Activated T-helper 1 cell treated with anti-CD3 and anti-CD28 coated beads, Interleukin-12 subunit alpha, Interleukin-12 subunit beta, Interleukin-2, Interleukin-4 antibody, amounts not matched to agents 30 ng/mL and 10 ng/mL and 1 ng/mL, durations not matched to agents 14 hours and 24 hours and 36 hours (primary cell): Measurements from ENCODE around the gene PRDM2. TPM values are rescaled to one million over a fixed set of nuclear protein-coding genes. Genes with fewer than 3 reads are reported as not detected.

Source experiments
- DNase-seq: peaks from one replicate; pipeline ENCODE4 v3.0.0; 2021; ENCODE audit warnings: low spot score
- H3K27ac Mint-ChIP-seq: one replicate; pipeline ENCODE4 v1.8.0; 2021; ENCODE audit warnings: mild to moderate bottlenecking, mixed read lengths
- H3K27me3 Mint-ChIP-seq: one replicate; pipeline ENCODE4 v1.8.0; 2022; ENCODE audit warnings: mild to moderate bottlenecking, moderate library complexity, mixed read lengths; ENCODE audit not compliant: insufficient read depth
- H3K36me3 Mint-ChIP-seq: one replicate; pipeline ENCODE4 v1.8.0; 2021; ENCODE audit warnings: low read depth, mixed read lengths
- H3K4me1 Mint-ChIP-seq: one replicate; pipeline ENCODE4 v1.8.0; 2021; ENCODE audit warnings: low read depth, mixed read lengths
- H3K4me3 Mint-ChIP-seq: one replicate; pipeline ENCODE4 v1.8.0; 2021; ENCODE audit warnings: mild to moderate bottlenecking, moderate library complexity, mixed read lengths
- H3K9me3 Mint-ChIP-seq: one replicate; pipeline ENCODE4 v1.8.0; 2021; ENCODE audit warnings: mixed read lengths
- intact Hi-C: fragments of 100-400 bp; cut with micrococcal nuclease; formaldehyde crosslinking; loops from one replicate; pipeline ENCODE4 v1.15.1; 2024
- total RNA-seq: library from RNA; stranded (reverse); gene quantifications from 2 replicates; pipeline ENCODE4 v1.2.3, GENCODE V29; 2022

The PRDM2 gene
- total RNA-seq, 1 donor from 2014 or later = 50.4 TPM

GRCh38 chr1:13809461-13810159, 109.6 kb downstream of the PRDM2 start:
- Mint-ChIP-seq H3K27ac (no peak overlapping the region), H3K27me3 (no peaks in the 10 kb centered on the region)

GRCh38 chr1:13812456-13813397, 112.7 kb downstream of the PRDM2 start:
- H3K9me3 Mint-ChIP-seq = no peaks in the 10 kb centered on the region
- intact Hi-C loops = loop anchor here (1.0 kb wide), 1 partner anchor 147 kb away; no protein-coding TSS in a partner anchor
- no peak overlapping the region for H3K27ac Mint-ChIP-seq
- no peak overlapping the region for H3K4me3 Mint-ChIP-seq
- no peak for DNase-seq
- H3K4me1 Mint-ChIP-seq = no peaks in the 10 kb centered on the region
- H3K36me3 Mint-ChIP-seq = no peaks in the 10 kb centered on the region
- no peaks in the 10 kb centered on the region for H3K27me3 Mint-ChIP-seq

More at GRCh38 chr1:13809461-13810159, 109.6 kb downstream of the PRDM2 start:
- no peaks in the 10 kb centered on the region for H3K36me3 Mint-ChIP-seq
- no peak overlapping the region for H3K4me3 Mint-ChIP-seq
- intact Hi-C loops = no loop called here
- H3K9me3 Mint-ChIP-seq = no peaks in the 10 kb centered on the region
- no peak for DNase-seq
- H3K4me1 Mint-ChIP-seq = peaks cover 8% of the 10 kb centered on the region

DNA sequence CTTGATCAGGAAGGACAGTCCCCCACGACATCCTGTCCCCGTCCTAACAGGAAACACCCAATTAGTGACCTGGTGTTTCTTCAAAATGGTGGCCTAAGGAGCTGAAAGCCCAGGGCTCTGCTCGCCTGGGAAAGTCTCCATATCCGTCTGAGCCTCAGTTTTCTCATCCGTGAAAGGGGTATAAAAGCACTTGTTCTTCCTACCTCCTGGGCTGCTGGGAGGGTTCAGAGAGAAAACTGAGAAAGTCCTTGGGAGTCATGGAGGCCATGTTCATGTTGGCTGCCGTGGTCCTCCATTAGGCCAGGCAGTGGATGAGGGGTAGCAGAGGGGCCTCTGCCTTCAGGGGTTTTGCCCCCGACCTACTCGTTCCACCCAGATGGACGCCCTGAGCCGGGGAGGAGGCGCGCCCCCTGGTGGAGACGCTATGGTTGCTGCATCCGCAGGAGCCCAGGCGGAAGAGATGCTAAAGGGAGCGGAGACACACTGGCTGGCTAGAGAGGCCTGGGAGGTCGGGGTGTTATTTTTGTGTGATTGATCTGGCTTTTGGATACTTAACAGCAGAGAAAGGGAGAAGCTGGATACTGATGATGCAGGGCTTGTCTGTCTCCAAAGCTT, 113.5 kb downstream of the PRDM2 start:
- Mint-ChIP-seq H3K4me3 (no peak overlapping the region), H3K9me3 (no peaks in the 10 kb centered on the region), H3K4me1 (no peaks in the 10 kb centered on the region)

DNA sequence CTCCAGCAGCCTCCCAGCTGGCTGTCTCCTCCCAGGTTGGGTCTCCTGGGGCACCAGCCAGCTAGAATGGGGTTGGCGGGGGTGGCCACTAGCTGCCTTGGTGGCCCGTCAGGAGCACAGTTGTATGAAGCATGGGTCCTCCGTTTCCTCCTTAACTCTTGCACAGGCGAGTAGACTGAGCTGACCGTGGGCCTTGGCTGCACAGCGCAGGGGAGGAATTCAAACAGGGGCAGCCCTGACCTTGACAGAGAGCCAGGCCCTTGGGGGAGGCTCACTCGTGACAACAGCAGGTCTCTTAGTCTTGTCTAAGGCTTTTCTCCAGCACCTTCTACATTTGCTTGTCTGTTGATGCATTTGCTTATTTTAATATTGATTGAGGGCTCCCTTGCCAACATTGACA, 114.1 kb downstream of the PRDM2 start:
- intact Hi-C loops = no loop called here
- Mint-ChIP-seq H3K4me3 (no peak overlapping the region), H3K9me3 (no peaks in the 10 kb centered on the region), H3K4me1 (no peaks in the 10 kb centered on the region), H3K36me3 (no peaks in the 10 kb centered on the region), H3K27me3 (no peaks in the 10 kb centered on the region), H3K27ac (no peak overlapping the region)
- no peak for DNase-seq

More for the DNA sequence above, 113.5 kb downstream of the PRDM2 start:
- H3K27ac Mint-ChIP-seq = peak overlapping the region; percentile 2
- DNase-seq = peak; percentile 24
- no peaks in the 10 kb centered on the region for H3K36me3 Mint-ChIP-seq
- intact Hi-C loops = loop anchor here (1.0 kb wide), 1 partner anchor 148 kb away; no protein-coding TSS in a partner anchor
- H3K27me3 Mint-ChIP-seq = no peaks in the 10 kb centered on the region

- DNase-seq = no peak
- Mint-ChIP-seq H3K27me3 (no peaks in the 10 kb centered on the region), H3K27ac (no peak overlapping the region), H3K4me3 (no peak overlapping the region), H3K4me1 (no peaks in the 10 kb centered on the region), H3K36me3 (no peaks in the 10 kb centered on the region), H3K9me3 (no peaks in the 10 kb centered on the region)
- intact Hi-C loops = no loop called here
Observed at GRCh38 chr1:13816016-13816760, 116.2 kb downstream of the PRDM2 start.

GRCh38 chr1:13817906-13818305, 117.9 kb downstream of the PRDM2 start:
- no peak overlapping the region for H3K4me3 Mint-ChIP-seq
- intact Hi-C loops = no loop called here

DNA sequence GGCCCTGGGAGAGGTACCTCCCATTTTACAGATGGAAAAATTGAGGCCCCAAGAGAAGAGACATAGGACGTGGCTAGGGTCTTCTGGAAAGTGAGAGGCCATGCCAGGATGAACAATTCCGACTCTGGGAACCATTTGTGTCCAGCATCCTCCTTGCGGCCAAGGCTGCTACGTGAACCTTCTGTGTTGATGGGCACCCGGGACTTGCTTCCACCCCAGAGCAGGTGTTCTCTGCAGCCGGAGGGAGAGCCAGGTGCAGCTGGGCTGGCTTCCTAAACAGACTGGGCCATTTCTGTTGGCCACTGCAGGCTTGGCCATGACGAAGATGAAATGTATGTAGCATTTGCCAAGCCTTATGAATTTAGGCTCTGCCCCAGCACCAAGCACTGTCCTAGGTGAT, 118.9 kb downstream of the PRDM2 start:
- Mint-ChIP-seq H3K27ac (no peak overlapping the region), H3K4me3 (no peak overlapping the region), H3K9me3 (no peaks in the 10 kb centered on the region), H3K36me3 (peaks cover 3% of the 10 kb centered on the region), H3K27me3 (no peaks in the 10 kb centered on the region), H3K4me1 (no peaks in the 10 kb centered on the region)
- DNase-seq = no peak
- intact Hi-C loops = no loop called here

More at GRCh38 chr1:13817906-13818305, 117.9 kb downstream of the PRDM2 start:
- no peaks in the 10 kb centered on the region for H3K4me1 Mint-ChIP-seq
- no peaks in the 10 kb centered on the region for H3K27me3 Mint-ChIP-seq
- no peak overlapping the region for H3K27ac Mint-ChIP-seq
- no peaks in the 10 kb centered on the region for H3K9me3 Mint-ChIP-seq
- peaks cover 3% of the 10 kb centered on the region for H3K36me3 Mint-ChIP-seq
- no peak for DNase-seq

- DNase-seq = no peak
- no peak overlapping the region for H3K4me3 Mint-ChIP-seq
- H3K27me3 Mint-ChIP-seq = no peaks in the 10 kb centered on the region
- no peak overlapping the region for H3K27ac Mint-ChIP-seq
- peaks cover 3% of the 10 kb centered on the region for H3K36me3 Mint-ChIP-seq
- H3K4me1 Mint-ChIP-seq = no peaks in the 10 kb centered on the region
- no peaks in the 10 kb centered on the region for H3K9me3 Mint-ChIP-seq
- intact Hi-C loops = no loop called here
Observed at GRCh38 chr1:13819642-13820041, 119.7 kb downstream of the PRDM2 start.

GRCh38 chr1:13820055-13820454, 120.1 kb downstream of the PRDM2 start:
- H3K27me3 Mint-ChIP-seq = no peaks in the 10 kb centered on the region
- peaks cover 3% of the 10 kb centered on the region for H3K36me3 Mint-ChIP-seq
- H3K4me1 Mint-ChIP-seq = no peaks in the 10 kb centered on the region
- H3K27ac Mint-ChIP-seq = no peak overlapping the region
- no peak for DNase-seq
- no peak overlapping the region for H3K4me3 Mint-ChIP-seq
- H3K9me3 Mint-ChIP-seq = no peaks in the 10 kb centered on the region
- intact Hi-C loops = no loop called here

- Mint-ChIP-seq H3K27me3 (no peaks in the 10 kb centered on the region), H3K27ac (no peak overlapping the region), H3K4me3 (no peak overlapping the region), H3K36me3 (peaks cover 3% of the 10 kb centered on the region), H3K9me3 (no peaks in the 10 kb centered on the region), H3K4me1 (no peaks in the 10 kb centered on the region)
- intact Hi-C loops = no loop called here
- DNase-seq = no peak
Observed at GRCh38 chr1:13820456-13820855, 120.5 kb downstream of the PRDM2 start.

- intact Hi-C loops = no loop called here
- Mint-ChIP-seq H3K4me1 (no peaks in the 10 kb centered on the region), H3K27ac (no peak overlapping the region), H3K27me3 (peaks cover 4% of the 10 kb centered on the region), H3K36me3 (peaks cover 3% of the 10 kb centered on the region), H3K4me3 (no peak overlapping the region), H3K9me3 (no peaks in the 10 kb centered on the region)
- DNase-seq = no peak
Observed at GRCh38 chr1:13823126-13823880, 123.3 kb downstream of the PRDM2 start.

GRCh38 chr1:13823936-13824335, 123.9 kb downstream of the PRDM2 start:
- intact Hi-C loops = no loop called here
- peaks cover 4% of the 10 kb centered on the region for H3K27me3 Mint-ChIP-seq
- H3K4me3 Mint-ChIP-seq = no peak overlapping the region
- no peak overlapping the region for H3K27ac Mint-ChIP-seq
- no peaks in the 10 kb centered on the region for H3K9me3 Mint-ChIP-seq
- H3K4me1 Mint-ChIP-seq = no peaks in the 10 kb centered on the region
- peaks cover 3% of the 10 kb centered on the region for H3K36me3 Mint-ChIP-seq
- DNase-seq = no peak
